Body of pancreas (tissue), 4 donors: ENCODE measurements around the gene CAPZA2. TPM values are rescaled to one million over a fixed set of nuclear protein-coding genes. Genes with fewer than 3 reads are reported as not detected.
"Not testable (repeated sequence)": the region's sequence is repeated elsewhere in the genome, so short reads cannot be mapped to it uniquely, and the experiment has no call there.

Experiments
- ATAC-seq: fragments of 150-250 bp; one replicate; pipeline ENCODE4 v1.9.1; 2016
- DNase-seq, 4 donors: peaks; one replicate each; pipeline ENCODE4 v3.0.0-alpha.2; 2019
- H3K27ac ChIP-seq, 4 donors: fragments of 200-600 bp; sonication (generic); 1 replicate in 3 of 4; 2 replicates in 1 of 4; pipeline versions ENCODE4 v1.5.1 to v1.6.1; 2016 to 2019; ENCODE audit warnings: mild to moderate bottlenecking in 1 of 4, mixed read lengths in 1 of 4, moderate library complexity in 1 of 4
- H3K27me3 ChIP-seq, 2 donors: fragments of 200-600 bp; sonication (generic); one replicate each; pipeline ENCODE4 v1.6.0; 2016; ENCODE audit warnings: mild to moderate bottlenecking in 1 of 2
- H3K36me3 ChIP-seq, 2 donors: fragments of 200-600 bp; sonication (generic); replicated peaks in 1 of 2; 2 replicates each; pipeline ENCODE4 v1.5.1; 2016; ENCODE audit warnings: low read depth in 2 of 2; ENCODE audit not compliant: insufficient read depth in 1 of 2
- H3K4me1 ChIP-seq: fragments of 200-600 bp; sonication (generic); one replicate; pipeline ENCODE4 v1.6.0; 2016
- H3K4me3 ChIP-seq, 2 donors: fragments of 200-600 bp; sonication (generic); 1 replicate in 1 of 2; 2 replicates in 1 of 2; pipeline ENCODE4 v1.5.1; 2016 to 2019
- H3K9me3 ChIP-seq, 3 donors: fragments of 200-600 bp; sonication (generic); 1 replicate in 2 of 3; 2 replicates in 1 of 3; pipeline ENCODE4 v1.5.1; 2016
- POLR2A ChIP-seq, 3 donors: fragments of 450-650 bp; IDR thresholded peaks; one replicate each; pipeline ENCODE4 v1.6.1; 2016; ENCODE audit warnings: antibody characterized with exemption in 3 of 3, mild to moderate bottlenecking in 2 of 3
- WGBS, 2 donors: methylation state at CpG; one replicate each; pipeline ENCODE4 v1.1.5; 2017; 5-methylcytosine and 5-hydroxymethylcytosine counted together
- intact Hi-C: fragments of 100-400 bp; cut with DNase I; formaldehyde crosslinking; loops from one replicate; pipeline ENCODE4 v1.15.1; 2023
- small RNA-seq: library from RNA; depleted of rRNA; stranded (forward); fragments of <200 nt; gene quantifications from one replicate; pipeline ENCODE3, GENCODE V24; 2016
- total RNA-seq, 2 donors: library from RNA; depleted of rRNA; stranded (reverse); fragments of >200 nt; gene quantifications; one replicate each; pipeline ENCODE4 v1.1.0, GENCODE V29; 2016

Gene CAPZA2
- total RNA-seq, 2 donors from 2014 or later: 53.1 to 53.4 TPM

- Histone ChIP-seq H3K4me1 (peaks cover 22% of the 10 kb centered on the region), H3K27ac (no peak overlapping the region), H3K27me3 (no peaks in the 10 kb centered on the region), H3K4me3 (no peak overlapping the region), H3K9me3 (no peaks in the 10 kb centered on the region), H3K36me3 (no peaks in the 10 kb centered on the region)
- TF ChIP-seq POLR2A (IDR thresholded peaks at IDR 0.05): no peak
- no peak for ATAC-seq
- WGBS, 2 donors: 68 to 83% methylated on average over 3 of the region's 3 CpGs
- intact Hi-C loops: no loop called here
- DNase-seq: no peak
These were observed 108.0 kb downstream of the CAPZA2 start for GRCh38 chr7:116970238-116970910.

GRCh38 chr7:116971153-116971552 lies 108.8 kb downstream of the CAPZA2 start:
- peaks cover 22% of the 10 kb centered on the region for H3K4me1 ChIP-seq
- H3K4me3 ChIP-seq, intact Hi-C loops, ATAC-seq, H3K27me3 ChIP-seq, DNase-seq, H3K36me3 ChIP-seq, H3K9me3 ChIP-seq, H3K27ac ChIP-seq: not testable (repeated sequence)

Small RNAs within 50 kb of the gene (small RNA-seq; reads per million reads assigned to genes)
- gene RF00019 (not detected), gene RF02179 (not detected), gene RF02180 (not detected), gene RF02188 (not detected), gene RNA5SP239 (not detected)

Other genes with a start within 250 kb of the CAPZA2 start
- gene MET, start 190.4 kb upstream of the CAPZA2 start, total RNA-seq: 10 to 100 TPM; 21.3 to 23.7 TPM
- gene ST7, start 90.9 kb downstream of the CAPZA2 start, total RNA-seq: 10 to 100 TPM; 24.6 to 34.3 TPM